ENCODE measurements around the gene PPARGC1A.

Gene PPARGC1A

DNA sequence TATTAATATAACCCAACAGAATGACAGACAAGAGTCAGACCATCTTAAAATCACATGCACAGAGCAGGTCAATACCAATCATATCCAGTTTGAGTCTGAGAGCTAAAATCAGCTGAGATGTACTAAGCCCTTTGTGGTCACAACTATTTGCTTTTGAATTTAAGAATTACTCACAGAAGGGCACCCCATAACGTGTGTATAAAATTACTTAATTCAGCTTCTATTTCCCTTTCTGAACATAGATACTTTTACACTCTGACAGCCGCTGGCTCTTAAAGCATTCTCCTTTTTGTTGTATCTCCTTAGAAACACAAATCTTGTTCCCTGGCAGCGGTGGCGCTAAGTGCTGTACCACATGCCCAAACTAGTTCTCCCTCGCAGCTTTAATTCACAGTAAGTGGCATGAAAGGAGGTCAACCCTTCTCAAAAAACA lies 14.8 kb upstream of the PPARGC1A start:
- DNase-seq, result no peak

DNA sequence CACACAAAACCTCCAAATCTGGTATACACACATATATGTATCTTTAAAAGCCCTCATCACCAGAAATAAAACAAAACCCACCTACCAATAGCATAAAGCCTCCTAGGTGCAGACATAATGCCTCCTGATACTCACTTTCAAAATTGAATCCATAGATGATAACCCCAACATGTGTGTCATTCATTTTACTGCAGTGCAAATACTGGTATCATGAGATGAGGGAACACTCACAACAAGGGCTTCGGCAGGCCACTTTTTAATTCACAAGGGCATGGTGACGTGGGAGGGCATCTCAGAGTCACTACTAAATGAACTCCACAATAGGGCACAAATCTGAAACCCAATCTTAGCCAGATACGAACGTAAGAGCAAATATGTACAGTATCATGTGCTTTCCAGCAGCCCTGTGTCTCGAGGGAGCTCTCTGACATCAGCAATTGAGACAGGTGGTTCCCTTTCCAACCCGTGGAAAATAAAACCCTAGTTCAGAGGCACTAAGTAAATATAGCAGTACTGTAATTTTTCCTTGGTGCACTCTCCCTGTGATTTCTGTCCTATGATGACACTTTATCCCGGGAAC lies 14.1 kb upstream of the PPARGC1A start:
- no peak for DNase-seq

DNA sequence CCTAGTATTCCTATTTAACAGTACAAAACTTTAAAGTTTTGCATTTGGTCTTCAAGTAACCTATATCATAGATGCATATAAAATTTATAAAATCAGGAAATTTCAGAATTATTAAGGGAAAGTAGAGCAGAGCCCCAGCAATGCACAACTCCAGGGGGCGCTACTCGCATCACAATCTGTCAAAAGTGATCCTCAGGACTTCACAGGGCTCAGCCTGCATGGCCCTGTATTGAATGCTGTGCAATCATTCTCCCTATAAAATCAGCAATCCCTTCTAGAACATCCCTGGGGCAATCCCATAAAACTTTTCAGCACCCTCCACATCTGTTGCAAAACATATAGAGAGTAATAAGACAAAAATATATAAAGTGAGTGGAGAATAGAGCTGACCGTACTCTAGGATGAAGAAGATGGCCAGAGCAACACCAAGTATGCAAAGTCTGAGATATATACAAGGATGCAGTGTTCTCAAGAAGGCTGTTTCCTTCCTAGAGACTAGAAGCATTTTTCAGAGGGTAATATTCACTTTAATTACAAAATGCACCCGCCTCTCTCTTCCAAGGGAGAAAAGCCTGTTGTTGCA lies 12.5 kb upstream of the PPARGC1A start:
- no peak for DNase-seq

DNA sequence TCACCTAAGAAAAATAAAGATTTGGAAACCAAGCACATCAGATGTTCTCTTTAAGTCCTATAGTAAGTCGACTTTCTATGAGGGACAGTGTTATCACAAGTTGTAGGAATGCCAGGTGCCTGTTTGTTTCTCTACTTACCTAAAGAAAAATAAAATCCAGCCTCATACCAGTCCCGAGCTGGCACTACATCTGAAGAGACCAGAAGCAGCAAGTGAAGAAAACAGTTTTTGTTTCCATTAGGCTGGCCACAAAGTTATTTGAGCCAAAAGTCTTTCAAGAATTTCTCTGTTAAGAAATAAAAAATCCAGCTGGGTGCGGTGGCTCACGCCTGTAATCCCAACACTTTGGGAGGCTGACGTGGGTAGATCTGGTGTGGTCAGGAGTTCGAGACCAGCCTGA lies 10.8 kb upstream of the PPARGC1A start:
- DNase-seq, result no peak

DNA sequence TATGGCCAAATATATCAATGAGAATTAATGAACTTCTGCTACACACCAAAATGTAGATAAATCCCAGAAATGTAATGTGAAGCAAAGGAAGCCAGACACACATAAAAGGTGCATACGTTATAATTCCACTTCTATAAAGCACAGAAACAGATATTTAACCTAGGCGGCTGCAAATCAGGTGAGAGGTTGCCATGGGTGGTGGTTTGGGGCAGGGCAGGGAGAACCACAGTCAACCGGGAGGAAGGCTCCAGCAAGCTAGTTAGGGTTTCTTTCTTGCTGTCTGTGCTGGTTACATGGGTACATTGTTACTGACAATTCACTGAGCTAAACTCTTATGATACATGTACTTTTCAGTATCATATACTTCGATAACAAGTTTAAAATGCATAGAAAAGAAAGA lies 9.7 kb upstream of the PPARGC1A start:
- DNase-seq, result no peak

DNA sequence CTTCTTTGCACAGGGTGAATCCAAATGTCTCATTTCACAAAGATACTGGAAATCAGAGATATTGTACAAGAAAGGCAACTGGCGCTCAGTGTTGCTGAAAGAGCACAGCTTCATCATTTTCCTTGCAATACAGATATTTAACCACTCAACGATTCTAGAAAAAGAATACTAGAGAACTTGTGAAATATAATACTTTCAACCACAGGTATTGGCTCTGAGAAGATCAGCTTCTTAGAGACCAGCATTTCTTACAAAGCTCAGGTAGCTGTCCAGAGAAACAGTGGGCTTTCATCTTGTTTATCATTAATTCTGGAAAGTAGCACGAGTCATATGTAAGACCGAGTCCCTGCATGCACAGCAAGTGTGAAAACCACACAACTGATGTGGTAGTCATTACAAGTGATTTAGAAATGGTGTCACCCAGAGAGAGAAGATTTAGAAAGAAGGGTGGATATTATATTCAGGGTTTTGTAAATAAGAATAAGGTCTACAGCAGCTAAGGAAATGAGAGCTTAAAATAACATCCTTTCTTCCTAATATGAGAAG lies 7.8 kb upstream of the PPARGC1A start:
- DNase-seq, result no peak

DNA sequence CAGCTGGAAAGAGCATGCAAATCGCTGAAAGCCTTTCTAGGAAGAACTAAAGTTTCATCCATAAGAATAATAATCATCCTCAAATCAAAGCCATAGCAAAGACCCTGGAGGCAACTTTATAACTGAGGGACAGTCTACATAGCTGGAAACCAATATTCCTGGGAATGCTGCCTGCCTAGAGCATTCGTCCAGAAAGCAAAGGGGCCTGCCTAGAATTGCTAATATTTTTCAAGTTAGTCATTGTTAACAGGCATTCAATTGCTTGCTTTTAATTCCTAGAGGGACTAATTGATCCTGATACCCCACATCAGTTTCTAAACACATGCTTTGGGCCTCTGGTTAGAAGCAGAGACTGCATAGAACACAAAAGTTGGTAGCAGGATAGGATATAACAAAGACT lies 4.2 kb upstream of the PPARGC1A start:
- DNase-seq, result no peak

DNA sequence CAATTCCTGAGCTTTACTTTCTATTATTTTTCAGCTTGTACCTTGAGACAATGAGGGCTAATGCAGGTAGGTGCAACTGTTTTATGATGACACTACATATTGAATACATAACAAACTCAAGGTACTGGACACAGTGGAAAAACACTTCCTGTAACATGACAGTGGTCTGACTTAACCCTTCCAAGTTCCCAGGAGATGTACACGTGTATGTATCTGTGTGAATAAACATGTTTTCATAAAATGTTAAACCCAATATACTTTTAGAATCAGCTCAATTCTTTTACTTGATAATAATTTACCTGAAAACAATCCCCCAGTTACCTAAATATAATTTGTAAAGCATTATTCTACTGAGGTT lies 1.2 kb upstream of the PPARGC1A start:
- DNase-seq, result no peak

DNA sequence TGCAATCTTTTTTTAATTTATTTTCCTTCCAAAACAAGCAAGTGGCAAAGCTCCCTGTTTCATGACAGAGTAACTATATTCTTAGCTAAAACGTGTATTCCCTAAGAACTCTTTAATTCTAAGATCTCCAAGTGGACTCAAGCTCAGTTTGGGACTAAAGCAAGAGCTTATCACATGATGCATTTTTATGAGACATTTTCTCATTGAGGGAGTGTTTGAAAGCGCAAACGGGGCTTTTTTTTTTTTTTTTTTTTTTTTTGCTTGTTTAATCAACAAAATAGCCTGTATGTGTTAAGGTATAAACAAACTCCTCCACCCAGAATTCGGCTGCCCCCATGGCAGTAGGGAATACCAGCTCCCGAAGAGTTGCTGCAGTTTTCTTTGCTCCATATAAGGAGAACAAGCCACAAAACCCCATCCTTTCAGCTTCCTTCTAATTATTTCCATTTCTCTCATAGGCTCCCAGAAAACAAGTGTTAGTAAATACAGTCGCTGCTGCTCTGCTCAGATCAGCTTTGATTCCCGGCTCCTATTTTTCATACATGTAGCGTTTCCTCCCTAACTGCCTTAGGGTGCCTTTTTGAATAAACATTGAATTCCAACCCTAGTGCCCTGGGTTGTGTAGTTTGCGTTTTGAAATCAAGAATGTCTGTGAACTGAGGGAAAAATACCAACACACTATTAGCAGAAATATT lies 669 bp upstream of the PPARGC1A start:
- DNase-seq, result no peak

DNA sequence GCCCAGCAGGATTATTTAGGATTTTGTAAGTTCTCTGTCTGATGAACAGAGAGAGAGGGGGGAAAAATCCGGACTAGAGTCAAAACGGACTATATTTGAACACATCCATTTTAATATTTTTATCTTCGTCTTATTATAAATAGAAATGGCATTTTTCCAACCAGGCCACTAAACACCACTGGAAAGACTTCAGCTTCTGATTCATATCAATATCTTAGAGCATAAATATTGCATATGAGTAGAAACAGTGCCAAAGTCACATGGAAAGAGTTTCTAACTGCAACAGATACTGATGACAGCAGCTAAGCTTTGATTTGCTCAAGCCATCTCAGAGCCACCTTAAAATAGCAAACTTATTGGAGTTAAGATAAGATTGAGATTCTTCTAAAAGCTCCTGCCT lies 456 bp downstream of the PPARGC1A start:
- DNase-seq, result no peak

DNA sequence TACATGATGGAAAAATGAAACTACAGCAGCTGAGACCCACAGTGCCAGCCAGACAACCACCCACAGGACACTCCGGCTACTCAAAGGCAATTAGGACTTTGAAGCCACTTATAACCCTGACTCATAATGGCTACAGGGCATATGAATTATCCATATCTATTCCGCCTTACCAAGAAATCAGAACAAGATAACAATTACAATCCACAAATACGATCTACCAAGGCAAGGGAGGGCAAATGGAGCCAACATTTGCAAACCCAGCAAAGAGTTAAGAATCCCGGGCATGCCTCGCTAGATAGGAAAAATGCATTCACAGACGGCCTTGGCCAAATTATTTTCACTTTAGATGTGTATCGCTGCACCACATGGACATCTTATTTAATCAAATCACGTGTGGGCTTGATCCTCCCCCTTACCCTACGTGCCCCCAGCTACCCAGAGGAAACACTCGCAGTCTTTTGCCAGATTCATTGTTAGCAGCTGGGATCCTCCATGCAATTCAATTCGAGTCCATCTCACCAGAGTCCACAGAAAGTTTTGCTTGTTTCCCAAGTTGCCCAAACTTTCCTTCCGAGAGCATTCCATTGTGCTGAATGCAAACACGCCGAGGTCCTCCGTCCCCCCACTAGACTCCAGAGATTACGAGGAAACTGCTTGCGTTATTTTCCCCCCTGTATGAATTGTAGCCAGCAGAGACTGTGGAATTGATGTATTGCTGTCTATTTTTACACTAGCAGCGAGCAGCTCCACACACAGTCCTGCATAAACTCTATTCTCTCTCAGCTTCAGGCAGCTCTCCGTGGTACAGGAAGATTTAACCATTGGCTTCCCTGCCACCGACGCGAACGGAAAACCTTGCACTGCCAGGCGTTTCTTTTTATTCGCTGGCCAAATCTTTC lies 1.2 kb downstream of the PPARGC1A start:
- no peak for DNase-seq

DNA sequence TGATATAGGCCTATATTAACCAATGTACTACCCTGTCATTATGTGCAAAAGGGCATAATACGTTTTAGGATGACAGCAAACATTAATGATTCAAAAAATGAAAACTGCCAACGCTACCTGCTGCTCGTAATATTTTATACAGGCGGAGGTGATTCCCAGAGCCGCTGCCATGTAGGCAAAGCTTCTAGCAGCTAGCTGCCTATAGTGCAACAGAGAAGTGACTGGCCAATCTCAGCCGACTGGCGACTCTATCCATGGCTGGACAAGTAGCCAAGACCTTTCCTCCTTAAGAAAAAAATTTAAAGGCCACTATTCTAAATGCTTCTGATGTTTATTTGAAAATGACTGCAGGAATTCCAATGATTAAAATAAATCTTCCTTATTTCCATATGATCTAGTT lies 1.9 kb downstream of the PPARGC1A start:
- DNase-seq, result no peak

DNA sequence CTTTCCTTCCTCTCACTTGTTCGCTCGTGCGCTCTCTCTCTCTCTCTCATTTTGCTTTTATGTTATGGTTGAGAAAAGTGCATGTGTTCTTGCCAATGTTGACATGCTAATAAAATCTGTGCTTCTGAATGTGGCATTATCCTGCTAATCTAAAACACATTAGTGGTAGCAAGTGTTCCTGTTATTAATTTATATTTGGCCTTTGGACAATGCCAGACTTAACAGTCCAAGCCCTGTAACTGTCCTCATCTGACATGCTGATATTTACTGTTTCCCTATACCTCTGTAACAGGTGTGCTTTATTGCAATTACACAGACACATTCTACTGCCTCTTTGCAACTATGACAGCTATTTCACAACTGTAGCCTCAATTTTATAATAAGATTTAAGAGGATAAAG lies 2.7 kb downstream of the PPARGC1A start:
- no peak for DNase-seq

DNA sequence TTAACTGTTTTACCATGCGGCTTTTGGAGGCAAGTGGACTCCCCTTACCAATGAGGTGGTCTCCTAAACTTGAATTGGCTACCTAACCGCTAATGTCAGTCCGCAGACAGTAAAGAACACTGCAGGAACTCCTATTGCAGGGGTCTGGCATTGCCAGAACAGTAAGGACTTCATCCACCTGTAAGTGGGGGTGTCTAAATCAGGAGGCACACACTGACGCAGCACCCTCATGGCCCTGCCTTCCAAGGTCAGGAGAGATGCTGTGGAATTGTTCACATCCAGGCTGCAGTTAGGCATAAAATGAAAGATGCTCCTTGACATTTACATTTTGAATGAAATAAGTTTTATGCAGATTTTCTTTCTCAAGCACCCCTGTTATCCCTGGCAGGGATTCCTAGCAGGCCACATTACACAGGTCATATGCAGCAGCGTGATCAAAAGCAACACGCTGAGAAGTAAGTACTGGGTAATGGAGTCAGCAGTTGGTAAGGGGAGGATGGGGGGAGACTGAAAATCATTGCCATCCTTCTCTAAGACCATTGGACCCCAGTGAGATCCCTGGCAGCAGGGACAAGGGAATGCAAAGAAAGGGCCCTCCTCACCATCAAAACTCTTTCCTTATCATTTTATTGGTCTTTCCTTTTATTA lies 3.8 kb downstream of the PPARGC1A start:
- DNase-seq, result no peak

DNA sequence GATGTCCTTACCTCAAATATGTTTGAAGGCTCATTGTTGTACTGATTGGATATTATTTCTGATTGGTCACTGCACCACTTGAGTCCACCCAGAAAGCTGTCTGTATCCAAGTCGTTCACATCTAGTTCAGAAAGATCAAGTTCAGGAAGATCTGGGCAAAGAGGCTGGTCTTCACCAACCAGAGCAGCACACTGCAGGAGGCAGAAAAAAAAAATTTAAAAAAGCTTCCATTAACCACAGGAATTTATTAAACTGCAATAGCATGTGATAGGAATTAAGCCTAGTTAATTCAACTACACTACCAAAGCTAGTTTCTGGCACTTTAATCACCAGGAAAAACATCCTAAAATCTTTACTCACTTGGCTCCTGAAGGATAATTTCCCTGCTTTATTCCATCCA lies 5.1 kb downstream of the PPARGC1A start:
- no peak for DNase-seq

DNA sequence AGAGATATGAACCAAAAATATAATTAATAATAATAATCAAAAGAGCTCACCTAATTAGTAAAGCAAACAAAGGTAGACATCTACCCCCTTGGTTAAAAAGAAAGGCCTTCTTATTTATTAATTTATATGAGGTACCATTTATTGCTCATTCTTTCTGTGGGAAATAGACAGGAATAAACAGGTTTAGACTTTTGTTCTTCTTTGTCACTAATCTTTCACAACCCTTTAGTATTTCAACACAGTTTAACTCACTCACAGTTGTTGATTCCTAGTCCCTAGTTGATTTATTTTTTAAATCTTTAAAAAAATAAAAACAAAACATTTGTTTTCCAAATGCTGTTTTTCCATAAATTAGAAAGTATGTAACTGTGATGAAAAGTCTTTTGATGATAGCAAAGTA lies 5.6 kb downstream of the PPARGC1A start:
- no peak for DNase-seq

DNA sequence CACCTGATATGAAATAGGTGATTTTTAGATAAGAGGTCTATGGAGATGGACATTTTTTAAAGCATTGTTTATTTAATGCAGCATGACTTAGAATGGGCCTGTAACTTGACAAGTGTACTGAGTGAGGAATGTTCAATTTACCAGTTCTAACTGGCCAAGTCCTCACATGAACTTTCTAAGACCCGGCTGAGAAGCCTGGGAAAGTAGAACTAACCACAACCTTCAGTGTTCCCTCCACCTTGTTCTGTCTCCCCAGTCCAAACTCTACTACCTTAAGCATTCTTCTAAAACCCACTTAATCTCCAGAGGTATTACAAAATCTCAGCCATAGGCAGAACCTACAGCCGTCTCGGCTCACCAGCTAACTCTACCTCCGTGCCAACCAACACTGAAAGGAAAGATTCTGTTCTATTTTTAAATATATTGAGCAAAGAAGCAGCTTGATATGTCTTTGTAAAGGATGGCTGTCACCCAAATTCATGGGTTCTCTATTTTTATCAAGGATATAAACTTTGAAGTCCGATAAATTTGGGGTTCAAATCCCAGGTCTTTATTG lies 6.8 kb downstream of the PPARGC1A start:
- DNase-seq, result no peak

DNA sequence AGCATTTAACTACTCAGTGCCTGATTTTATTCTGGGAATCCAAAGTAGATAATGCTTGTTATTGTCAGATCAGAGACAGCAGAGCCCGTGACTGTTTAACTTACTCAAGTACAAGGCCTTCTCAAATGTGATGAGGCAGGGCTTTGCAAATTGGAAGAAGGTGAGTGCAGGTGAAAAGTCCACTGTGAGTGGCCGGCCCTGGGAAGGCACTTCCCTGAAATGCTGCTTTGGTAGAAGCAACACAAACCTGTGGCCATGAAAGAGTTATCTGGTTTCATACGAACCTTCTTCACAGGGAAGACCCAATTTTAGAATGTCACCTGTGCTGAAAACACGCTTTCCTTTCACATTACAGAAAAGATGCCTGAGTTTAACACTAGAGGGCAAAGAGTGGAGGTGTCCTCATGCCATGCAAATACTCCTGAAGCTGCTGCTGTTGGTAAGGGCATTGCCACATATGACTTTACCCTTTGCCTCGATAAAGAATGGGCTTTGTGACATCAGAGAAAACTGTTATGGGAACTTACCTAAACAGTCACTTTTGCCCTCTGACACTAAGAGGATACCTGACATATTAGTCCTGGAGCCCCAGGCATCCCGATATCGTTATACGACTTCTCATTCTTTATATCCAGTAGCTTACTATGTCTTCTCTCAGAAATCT lies 8.0 kb downstream of the PPARGC1A start:
- DNase-seq, result no peak

DNA sequence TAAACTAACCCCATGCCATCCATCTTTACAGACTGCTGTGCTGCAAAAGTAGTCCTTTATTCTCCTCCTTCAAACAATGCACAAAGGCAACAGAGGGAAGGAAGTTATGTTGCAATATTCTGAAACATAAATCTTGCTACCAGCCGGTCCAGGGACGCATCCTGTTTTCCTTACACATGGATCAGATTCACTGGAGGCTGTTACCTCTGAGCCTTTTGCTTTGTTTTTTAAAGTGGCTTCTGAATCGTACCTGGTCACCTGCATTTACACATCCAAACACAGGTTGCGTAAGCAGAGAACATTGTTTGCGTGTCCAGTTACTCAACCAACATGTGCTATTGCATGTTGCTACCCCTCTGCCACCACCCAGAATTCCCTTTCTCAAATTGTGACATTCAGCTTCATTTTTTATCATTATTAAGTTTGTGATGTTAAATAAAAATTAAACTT lies 8.8 kb downstream of the PPARGC1A start:
- DNase-seq, result peak; percentile 4

DNA sequence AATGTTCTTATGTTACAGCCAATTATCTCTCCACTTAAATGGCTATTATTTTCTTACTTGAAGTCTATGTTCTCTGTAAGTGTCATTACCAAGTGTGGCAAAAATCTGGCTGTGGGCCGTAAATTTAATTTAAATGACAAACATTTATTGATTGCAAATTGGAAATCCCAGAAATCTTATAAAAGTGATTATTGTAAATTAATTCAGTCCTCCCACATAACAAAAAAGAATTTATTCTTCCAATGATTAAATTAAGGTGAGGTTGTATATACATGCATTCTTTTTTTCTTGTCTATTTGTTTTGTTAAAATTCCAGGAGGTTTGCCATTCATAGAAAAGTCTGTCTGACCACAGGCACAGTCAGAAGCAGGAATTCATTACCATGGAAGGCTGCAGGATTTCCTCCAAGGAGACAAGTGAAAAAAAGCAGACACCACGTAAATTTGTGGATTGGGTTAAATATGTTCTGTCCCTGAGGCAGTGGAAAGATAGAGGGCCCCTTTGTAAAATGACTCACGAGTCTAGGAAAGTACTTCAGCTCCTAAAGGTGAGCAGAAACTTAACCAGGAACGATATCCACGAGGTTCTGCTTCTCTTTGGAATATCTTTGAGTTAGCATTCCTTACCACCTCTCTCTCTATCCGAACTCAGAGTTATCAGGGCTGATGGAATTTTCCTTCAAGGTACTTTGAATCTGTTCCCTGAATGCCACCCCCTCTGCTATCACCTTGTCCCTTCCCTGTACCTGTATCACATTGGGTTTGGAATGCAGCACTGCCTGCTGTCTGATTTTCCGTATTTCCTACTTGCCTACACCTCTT lies 10.7 kb downstream of the PPARGC1A start:
- no peak for DNase-seq

Data from hematopoietic multipotent progenitor cell treated with erythropoietin and hydrocortisone succinate and interleukin-3 and kit ligand, for 6 days (in vitro differentiated cells).